GM04503 (cell line): ENCODE measurements around the gene CFAP300.
A peak's percentile ranks its signal among the peaks of the same experiment; 100 is the strongest.

Experiments
- DNase-seq: peaks from one replicate; pipeline ENCODE4 v3.0.0-alpha.2; 2012; ENCODE audit warnings: low read depth

CFAP300 gene

DNA sequence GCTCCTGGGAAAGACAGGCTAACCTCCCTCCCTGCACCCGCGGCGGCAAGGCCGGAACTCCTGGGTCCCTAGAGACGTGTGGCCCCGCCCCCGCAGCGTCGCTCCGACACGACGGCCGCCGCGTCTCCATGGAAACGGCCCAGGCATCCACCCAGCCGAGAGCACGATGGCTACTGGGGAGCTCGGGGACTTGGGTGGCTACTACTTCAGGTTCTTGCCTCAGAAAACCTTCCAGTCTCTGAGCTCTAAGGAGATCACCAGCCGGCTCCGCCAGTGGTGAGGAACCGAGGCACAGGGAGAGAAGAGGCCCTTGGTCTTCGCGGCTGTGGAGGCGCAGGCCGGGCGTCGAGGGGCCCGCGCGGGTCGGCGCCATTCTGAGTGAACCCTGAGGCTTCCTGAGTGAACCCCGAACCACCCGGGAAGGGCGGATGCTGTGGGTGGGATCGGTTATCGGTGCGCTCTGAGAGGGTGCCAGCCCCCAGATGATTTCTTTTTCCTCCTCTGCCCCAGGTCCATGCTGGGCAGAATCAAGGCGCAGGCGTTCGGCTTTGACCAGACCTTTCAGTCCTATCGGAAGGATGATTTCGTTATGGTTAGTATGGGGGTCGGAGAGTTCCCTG, at the start of gene CFAP300:
Gene CFAP300 (plus strand): TSS at position 133 of the 620 bp plus-strand sequence. CDS start 34 bp downstream, at position 167.
- peak; percentile 42 for DNase-seq

DNA sequence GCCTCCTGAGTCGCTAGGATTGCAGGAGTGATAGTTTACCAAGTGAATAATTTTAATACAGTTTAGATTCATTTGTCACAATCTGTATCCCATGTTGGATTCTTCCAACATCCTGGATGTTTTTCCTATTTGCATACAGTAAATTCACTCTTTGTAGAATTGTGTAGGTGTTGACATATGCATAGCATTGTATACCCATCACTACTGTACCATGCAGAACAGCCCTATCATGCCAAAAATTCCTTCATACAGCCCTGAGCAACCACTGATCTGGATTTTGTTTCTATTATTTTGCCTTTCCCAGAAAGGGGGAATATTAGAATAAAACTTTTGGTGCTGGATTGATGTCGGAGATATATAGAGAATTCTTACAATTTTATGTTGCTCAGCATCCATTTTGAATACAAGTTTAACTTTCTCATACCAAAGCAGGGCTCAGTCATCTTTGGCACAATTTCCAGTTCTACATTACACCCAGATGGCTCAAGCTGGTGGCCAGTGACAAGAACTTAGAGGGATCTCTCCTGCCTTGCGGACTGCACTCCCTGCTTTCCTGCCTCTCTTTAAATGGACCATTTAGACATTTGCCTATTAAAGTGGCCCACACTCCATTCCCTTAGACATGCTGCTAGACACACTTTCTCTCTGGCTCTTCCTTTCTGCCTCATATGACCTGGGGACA, 45.4 kb upstream of the CFAP300 start:
- no peak for DNase-seq

- DNase-seq, result no peak
These were observed 43.0 kb upstream of the CFAP300 start for GRCh38 chr11:102004220-102004619.

- DNase-seq, result no peak
These were observed 41.9 kb upstream of the CFAP300 start for GRCh38 chr11:102005306-102005705.

GRCh38 chr11:102006835-102007566, 40.2 kb upstream of the CFAP300 start:
- DNase-seq, result no peak

GRCh38 chr11:102007567-102008437, 39.4 kb upstream of the CFAP300 start:
- peak; percentile 16 for DNase-seq

- DNase-seq, result peak; percentile 62
These were observed 36.3 kb upstream of the CFAP300 start for GRCh38 chr11:102010776-102011494.

GRCh38 chr11:102012946-102013345, 34.3 kb upstream of the CFAP300 start:
- no peak for DNase-seq

GRCh38 chr11:102014756-102015155, 32.5 kb upstream of the CFAP300 start:
- no peak for DNase-seq

GRCh38 chr11:102017026-102017425, 30.2 kb upstream of the CFAP300 start:
- no peak for DNase-seq

- no peak for DNase-seq
These were observed 21.0 kb upstream of the CFAP300 start for GRCh38 chr11:102026217-102026616.

GRCh38 chr11:102026959-102027358, 20.3 kb upstream of the CFAP300 start:
- DNase-seq, result no peak

GRCh38 chr11:102036757-102037156, 10.5 kb upstream of the CFAP300 start:
- no peak for DNase-seq

DNA sequence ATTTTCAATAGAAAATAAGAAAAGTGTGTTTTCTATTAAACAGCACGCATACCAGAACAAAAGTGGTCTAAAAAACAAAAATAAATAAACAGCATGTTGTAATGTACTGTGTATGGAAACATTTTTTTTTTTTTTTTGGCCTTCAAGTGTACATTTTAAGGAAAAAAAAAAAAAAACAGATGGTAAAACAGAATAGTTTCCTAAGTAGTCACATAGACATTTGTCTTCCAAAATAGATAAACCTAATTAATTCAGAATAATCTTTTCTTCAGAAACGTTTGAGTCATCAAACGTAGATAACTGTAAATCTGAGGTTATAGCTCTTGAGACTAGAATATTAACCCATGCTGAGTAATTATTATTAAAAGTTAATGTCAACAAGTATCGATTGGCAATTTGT, 396 bp upstream of the CFAP300 start:
- DNase-seq, result peak; percentile 39

DNA sequence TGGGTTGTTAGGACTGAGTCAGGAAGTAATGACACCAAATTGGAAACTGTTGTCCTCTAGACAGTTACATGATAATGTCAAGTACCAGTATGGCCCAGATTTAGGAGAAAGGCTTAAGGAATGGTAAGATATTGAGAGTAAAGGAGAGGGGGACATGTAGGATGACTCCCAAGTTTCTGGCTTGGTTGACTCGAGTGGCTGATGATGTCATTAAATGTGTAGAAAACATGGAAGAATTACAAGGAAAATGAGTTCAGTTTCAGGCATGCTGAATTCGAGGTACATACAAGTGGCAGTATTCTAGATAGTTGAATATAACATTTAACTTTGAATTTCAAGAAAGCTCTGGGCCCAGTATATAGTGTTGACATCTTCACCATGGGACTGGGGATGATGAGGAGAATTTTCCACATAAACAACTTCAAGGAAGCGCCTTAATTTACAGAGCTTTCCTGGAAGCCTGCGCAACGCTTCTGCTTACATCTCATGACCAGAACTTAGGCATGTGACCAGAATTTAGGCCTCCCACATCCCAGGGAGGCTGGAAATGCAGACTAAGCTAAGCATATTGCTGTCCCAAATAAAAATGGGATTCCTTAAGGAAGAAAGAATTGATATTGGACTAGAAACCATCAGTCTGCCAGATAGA, 3.8 kb downstream of the CFAP300 start:
- DNase-seq, result no peak

DNA sequence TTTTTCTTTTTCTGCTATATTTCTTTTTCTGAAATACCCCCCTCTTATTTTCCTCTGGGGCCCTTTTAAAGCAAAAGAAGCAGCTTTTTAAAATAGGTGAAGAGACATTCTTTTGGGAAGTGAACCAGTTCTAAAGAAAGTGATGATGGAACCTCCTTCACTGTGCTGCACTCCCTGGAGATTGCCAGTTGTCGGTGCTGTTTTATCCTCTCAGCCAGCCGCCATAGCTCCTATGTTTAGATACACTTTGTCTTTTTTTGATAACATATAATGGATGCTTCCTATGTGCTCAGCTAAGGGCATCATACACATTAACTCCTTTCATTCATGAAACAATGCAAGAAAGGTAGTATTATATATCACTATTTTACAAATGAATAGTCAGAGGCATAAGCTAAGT, 14.0 kb downstream of the CFAP300 start:
- DNase-seq, result no peak

- no peak for DNase-seq
These were observed 14.9 kb downstream of the CFAP300 start for GRCh38 chr11:102062106-102062505.

GRCh38 chr11:102064316-102064715, 17.1 kb downstream of the CFAP300 start:
- no peak for DNase-seq

DNA sequence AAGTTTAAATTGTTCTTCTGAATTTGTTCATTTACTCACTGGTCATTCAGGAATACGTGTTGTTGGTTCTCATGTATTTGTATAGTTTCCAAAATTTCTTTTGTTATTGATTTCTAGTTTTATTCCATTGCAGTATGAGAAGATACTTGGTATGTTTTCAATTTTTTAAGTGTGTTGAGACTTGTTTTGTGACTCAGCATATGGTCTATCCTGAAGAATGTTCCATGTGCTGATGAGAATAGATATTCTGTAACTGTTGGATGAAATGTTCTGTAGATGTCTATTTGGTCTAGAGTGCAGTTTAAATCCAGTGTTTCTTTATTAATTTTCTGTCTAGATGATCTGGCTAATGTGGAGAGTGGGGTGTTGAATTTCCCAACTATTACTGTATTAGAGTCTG, 23.5 kb downstream of the CFAP300 start:
- DNase-seq, result no peak

- no peak for DNase-seq
These were observed 24.5 kb downstream of the CFAP300 start for GRCh38 chr11:102071497-102072472.
